ENCODE measurements around the gene CDH4. TPM values are rescaled to one million over a fixed set of nuclear protein-coding genes. Genes with fewer than 3 reads are reported as not detected.

Gene CDH4
- total and polyA plus RNA-seq, 7 donors: under 0.01 to 0.06 TPM; not detected in 5

GRCh38 chr20:61492065-61492464 lies 240.0 kb downstream of the CDH4 start:
- no peaks in the 10 kb centered on the region for H3K9me3 ChIP-seq
- peaks cover 0 to 19% (median 5%) of the 10 kb centered on the region in 3 donors for H3K27me3 ChIP-seq
- H3K4me1 ChIP-seq: no peaks in the 10 kb centered on the region
- H3K4me3 ChIP-seq: no peak overlapping the region
- no peak for TF ChIP-seq EP300 (IDR thresholded peaks at IDR 0.05)
- no peak for TF ChIP-seq POLR2AphosphoS5 (IDR thresholded peaks at IDR 0.05)
- TF ChIP-seq, protein P1, sequence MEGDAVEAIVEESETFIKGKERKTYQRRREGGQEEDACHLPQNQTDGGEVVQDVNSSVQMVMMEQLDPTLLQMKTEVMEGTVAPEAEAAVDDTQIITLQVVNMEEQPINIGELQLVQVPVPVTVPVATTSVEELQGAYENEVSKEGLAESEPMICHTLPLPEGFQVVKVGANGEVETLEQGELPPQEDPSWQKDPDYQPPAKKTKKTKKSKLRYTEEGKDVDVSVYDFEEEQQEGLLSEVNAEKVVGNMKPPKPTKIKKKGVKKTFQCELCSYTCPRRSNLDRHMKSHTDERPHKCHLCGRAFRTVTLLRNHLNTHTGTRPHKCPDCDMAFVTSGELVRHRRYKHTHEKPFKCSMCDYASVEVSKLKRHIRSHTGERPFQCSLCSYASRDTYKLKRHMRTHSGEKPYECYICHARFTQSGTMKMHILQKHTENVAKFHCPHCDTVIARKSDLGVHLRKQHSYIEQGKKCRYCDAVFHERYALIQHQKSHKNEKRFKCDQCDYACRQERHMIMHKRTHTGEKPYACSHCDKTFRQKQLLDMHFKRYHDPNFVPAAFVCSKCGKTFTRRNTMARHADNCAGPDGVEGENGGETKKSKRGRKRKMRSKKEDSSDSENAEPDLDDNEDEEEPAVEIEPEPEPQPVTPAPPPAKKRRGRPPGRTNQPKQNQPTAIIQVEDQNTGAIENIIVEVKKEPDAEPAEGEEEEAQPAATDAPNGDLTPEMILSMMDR (IDR thresholded peaks at IDR 0.05): no peak
- no peak for TF ChIP-seq POLR2A (IDR thresholded peaks at IDR 0.05)
- WGBS, 2 donors: 95 to 97% methylated on average over 3 of the region's 3 CpGs
- intact Hi-C loops (cut with DNase I): no loop called here
- no peak for DNase-seq
- H3K36me3 ChIP-seq: no peaks in the 10 kb centered on the region
- H3K27ac ChIP-seq: no peak overlapping the region

GRCh38 chr20:61493798-61494305 lies 241.8 kb downstream of the CDH4 start:
- Histone ChIP-seq H3K9me3 (no peaks in the 10 kb centered on the region), H3K36me3 (no peaks in the 10 kb centered on the region), H3K4me3 (no peak overlapping the region), H3K27ac (no peak overlapping the region), H3K27me3 (peaks cover 0 to 19% (median 5%) of the 10 kb centered on the region in 3 donors), H3K4me1 (no peaks in the 10 kb centered on the region)
- intact Hi-C loops (cut with DNase I): no loop called here
- no peak for DNase-seq
- TF ChIP-seq EP300 (IDR thresholded peaks at IDR 0.05) (no peak), POLR2A (IDR thresholded peaks at IDR 0.05) (no peak), POLR2AphosphoS5 (IDR thresholded peaks at IDR 0.05) (no peak)
- TF ChIP-seq, protein P1 (IDR thresholded peaks at IDR 0.05): no peak
- 75 to 81% methylated on average over 10 of the region's 10 CpGs for WGBS, 2 donors

DNA sequence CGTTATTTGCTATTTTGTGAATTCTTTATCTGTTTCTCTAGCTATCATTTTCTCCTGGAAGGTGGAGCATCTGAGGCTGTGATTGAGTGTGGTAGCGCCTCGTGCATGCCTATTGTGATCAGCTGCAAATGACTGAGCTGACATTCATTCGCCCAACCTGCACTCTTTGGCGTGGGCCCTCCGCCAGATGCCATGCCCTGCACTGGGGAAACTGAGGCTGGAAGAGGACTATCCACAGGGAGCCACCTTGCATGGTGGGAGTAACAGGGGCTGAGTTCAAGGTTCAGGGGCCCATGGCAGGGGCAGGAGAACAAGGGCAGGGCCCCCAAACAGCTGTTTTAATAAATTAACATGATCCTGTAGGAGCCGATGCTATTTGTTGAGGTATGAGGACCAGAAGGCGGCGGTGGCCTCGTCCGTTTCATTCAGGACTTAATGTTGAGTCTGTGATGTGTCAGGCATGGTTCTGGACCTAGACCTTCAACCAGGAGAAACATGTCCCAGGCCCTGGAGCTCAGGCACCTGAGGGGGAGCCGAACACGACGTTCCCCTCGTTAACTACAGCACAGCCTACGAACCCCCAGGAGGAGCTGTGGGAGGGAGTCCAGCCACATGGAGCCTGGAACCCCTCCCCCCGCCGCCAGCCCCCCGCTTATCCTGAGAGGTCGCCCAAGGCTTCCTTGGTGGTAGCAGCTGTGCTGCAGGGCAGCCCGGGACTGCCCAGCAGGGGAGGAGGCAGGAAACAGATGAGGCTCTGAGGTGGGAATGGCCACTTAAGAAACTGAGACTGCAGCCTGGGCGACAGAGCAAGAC lies 242.9 kb downstream of the CDH4 start:
- Histone ChIP-seq H3K27ac (no peak overlapping the region), H3K4me1 (no peaks in the 10 kb centered on the region), H3K36me3 (no peaks in the 10 kb centered on the region), H3K9me3 (no peaks in the 10 kb centered on the region), H3K4me3 (no peak overlapping the region), H3K27me3 (peaks cover 0 to 19% (median 5%) of the 10 kb centered on the region in 3 donors)
- intact Hi-C loops (cut with DNase I): no loop called here
- TF ChIP-seq, protein P1 (IDR thresholded peaks at IDR 0.05): no peak
- no peak for TF ChIP-seq EP300 (IDR thresholded peaks at IDR 0.05)
- no peak for DNase-seq
- WGBS, 2 donors: 83 to 84% methylated on average over 22 of the region's 22 CpGs

DNA sequence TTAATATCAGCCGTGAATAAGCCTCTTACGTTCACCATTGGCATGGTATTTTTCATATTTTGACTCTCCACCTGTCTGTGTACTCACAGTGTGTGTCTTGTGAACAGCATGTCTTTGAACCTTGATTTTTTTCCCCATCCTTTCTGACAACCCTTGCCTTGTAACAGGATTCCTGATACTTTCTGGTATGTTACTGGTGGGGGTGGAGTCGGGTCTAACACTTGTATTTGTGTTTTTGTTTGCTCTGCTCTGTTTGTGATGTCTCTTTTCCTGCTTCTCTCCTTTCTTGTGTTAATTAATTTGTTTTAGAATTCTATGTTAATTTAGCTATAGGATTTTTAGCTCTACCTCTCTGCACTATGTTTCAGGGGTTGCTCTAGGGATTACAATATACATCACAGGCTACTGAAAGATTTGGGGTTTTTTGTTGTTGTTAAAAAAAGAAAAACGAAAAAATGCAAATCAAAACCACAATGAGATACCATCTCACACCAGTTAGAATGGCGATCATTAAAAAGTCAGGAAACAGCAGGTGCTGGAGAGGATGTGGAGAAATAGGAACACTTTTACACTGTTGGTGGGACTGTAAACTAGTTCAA lies 245.1 kb downstream of the CDH4 start:
- Histone ChIP-seq H3K36me3 (no peaks in the 10 kb centered on the region), H3K27ac (no peak overlapping the region), H3K9me3 (no peaks in the 10 kb centered on the region), H3K4me3 (no peak overlapping the region), H3K4me1 (no peaks in the 10 kb centered on the region), H3K27me3 (peaks cover 0 to 19% (median 5%) of the 10 kb centered on the region in 3 donors)
- DNase-seq: no peak
- TF ChIP-seq POLR2AphosphoS5 (IDR thresholded peaks at IDR 0.05) (no peak), EP300 (IDR thresholded peaks at IDR 0.05) (no peak), POLR2A (IDR thresholded peaks at IDR 0.05) (no peak)
- TF ChIP-seq, protein P1 (IDR thresholded peaks at IDR 0.05): no peak
- WGBS, 2 donors: 27 to 43% methylated on average over 5 of the region's 5 CpGs
- intact Hi-C loops (cut with DNase I): no loop called here

Measured in sigmoid colon (tissue), 7 donors.